EH (cell line): ENCODE results near the gene SYNCRIP.
A peak's percentile ranks its signal among the peaks of the same experiment; 100 is the strongest.
"Not testable (repeated sequence)": the region's sequence is repeated elsewhere in the genome, so short reads cannot be mapped to it uniquely, and the experiment has no call there.

Source experiments
- DNase-seq: peaks from one replicate; pipeline ENCODE4 v3.0.0-alpha.2; 2015; ENCODE audit warnings: low read depth

The SYNCRIP gene

DNA sequence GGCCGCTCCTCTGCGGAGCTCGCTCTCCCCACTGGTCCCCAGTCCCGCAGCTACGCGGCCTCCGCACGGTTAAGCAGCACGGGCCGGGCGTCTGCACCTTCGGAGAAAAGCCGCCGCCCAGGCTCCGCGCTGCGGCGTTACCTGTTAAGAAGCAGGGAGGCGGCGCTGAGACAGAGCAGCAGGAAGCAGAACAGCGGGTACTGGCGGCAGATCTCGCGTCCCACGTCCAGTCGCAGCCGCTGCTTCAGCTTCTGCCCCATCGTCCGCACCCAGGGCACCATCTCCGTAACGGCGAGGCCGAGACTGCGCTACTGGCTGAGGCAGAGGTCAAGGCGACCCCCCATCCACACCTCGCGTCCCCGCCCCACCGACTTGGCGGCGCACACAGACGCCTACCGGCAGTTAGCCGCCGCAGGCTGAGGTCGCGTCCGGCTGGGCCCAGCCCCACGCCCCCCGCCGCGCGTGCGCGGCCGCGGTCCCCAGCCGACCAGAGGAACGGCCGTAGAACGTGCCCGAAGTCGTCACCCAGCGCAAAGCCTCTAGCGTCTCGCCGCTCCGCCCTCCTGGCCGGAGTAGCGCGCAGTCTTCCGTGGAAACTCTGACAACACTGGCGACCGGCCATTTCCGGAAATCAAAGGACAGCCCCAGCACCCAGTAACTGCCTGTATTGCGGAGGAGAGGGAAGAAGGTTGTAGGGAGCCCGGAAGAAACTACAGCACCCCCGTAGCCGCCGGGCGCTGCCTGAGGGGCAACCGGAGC lies 49.1 kb downstream of the SYNCRIP start, which contains the start of gene SNX14:
Gene SNX14 (minus strand): TSS at position 421 of the 759 bp plus-strand sequence. CDS start 140 bp downstream, at position 281.
- peak; percentile 97 for DNase-seq

DNA sequence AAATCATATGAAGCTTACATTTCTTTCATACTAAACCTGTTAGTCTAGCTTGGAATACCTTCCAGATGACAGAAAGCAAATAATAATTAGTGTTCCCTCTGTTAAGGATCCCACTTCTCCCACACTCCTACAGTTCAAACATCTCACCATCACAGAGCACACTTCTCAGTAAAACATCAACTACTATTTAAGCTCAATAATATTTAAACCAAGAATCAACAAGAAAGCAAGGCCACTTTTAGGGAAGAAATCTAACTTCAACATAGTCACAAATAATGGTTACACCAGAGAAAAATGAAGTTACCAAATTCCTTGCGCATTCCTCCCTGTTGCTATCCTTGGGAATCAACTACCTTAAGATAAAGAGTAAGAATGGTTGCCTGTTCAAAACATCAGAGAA lies 50.7 kb downstream of the SYNCRIP start:
- no peak for DNase-seq

DNA sequence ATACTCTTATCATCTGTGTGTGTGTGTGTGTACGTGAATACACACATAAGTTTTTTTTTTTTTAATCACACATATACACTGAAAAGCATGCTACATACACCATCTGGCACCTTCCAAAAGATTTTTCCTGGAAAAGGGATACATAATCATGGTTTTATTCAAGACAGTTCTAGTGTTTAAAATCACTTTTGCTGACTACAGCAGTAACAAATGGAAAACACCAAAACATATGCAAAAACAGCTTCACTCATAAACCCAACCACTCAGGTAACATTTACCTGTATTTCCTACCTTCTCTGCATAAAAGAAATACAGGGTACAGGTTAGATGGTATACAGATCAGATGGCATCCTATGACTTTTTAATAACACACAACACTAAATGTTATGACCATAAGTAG lies 51.5 kb downstream of the SYNCRIP start:
- no peak for DNase-seq

DNA sequence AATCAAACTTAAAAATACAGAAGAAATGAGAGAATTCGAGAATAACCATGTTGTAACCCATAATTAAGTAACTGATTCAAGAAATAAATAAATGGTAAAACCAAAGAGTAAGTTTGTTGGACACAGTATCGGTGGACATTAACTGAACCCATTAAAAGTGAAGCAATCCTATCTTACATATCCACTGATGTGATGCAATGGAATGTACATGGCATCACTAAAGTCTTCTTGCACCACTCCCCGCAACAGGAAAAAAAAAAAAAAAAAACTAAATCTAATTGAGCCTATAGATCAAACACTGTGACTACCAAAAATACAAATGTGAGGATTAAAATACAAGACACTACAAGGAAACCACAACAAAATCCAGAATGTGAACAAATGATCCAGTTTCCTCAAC lies 56.9 kb downstream of the SYNCRIP start:
- DNase-seq = no peak

DNA sequence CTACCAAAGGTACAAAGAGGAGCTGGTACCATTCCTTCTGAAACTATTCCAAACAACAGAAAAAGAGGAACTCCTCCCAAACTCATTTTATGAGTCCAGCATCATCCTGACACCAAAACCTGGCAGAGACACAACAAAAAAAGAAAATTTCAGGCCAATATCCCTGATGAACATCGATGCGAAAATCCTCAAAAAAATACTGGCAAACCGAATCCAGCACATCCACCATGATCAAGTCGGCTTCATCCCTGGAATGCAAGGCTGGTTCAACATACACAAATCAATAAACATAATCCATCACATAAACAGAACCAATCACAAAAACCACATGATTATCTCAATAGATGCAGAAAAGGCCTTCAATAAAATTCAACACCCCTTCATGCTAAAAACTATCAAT lies 59.9 kb downstream of the SYNCRIP start:
- DNase-seq = not testable (repeated sequence)

DNA sequence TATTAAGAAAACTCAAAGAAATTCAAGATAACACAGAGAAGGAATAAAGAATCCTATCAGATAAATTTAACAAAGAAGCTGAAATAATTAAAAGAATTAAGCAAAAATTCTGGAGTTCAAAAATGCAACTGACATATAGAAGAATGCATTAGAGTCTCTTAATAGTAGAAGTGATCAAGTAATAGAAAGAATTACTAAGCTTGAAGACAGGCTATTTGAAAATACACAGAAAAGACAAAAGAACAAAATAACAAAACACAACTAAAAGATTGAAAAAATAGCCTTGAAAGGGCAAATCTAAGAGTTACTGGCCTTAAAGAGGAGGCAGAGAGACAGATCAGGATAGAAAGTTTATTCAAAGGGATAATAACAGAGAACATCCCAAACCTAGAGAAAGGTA lies 61.1 kb downstream of the SYNCRIP start:
- no peak for DNase-seq

DNA sequence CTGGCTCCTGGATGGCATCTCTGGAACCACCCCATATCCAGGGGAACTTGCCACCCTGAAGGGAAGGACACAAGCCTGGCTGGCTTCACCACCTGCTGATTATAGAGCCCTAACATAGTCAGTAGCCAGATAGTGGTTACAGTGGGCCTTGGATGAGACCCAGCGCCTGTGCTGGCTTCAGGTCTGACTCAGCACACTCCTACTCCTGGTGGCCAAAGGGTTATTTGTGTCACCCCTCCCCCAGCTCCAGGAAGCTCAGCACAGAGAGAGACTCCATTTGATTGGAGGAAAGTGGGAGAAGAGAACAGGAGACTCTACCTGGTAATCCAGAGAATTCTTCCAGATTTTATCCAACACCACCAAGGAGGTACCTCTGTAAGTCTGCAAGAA lies 61.8 kb downstream of the SYNCRIP start:
- DNase-seq = peak; percentile 62

DNA sequence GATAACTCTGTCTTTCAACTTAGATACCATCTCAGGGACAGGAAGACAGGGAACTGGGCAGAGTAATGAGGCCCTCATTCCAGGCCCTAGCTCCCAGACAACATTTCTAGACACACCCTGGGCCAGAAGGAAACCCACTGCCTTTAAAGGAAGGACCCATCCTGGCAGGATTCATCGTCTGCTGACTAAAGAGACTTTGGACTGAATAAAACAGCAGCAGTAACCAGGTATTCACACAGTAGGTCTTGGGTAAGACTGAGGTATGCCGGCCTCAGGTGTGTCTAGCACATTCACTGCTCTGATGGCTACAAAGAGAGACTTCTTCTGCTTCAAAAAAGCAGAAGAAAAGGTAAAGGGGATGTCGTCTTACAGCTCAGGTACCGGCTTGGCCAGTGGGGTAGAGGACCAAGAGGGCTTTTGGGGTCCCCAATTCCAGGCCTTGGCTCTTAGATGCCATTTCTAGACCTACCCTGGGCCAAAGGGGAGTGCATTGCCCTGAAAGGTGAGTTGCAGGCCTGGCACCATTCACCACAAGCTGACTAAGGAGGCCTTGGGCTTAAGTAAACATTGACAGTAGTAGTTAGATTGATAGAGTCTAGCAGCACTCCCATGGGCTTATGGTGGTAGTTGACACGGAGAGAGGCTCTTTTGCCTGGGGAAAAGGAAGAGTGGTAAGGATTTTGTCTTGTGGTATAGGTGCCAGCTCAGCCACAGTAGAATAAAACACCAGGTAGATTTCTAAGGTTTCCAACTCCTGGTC lies 62.4 kb downstream of the SYNCRIP start:
- DNase-seq = no peak

DNA sequence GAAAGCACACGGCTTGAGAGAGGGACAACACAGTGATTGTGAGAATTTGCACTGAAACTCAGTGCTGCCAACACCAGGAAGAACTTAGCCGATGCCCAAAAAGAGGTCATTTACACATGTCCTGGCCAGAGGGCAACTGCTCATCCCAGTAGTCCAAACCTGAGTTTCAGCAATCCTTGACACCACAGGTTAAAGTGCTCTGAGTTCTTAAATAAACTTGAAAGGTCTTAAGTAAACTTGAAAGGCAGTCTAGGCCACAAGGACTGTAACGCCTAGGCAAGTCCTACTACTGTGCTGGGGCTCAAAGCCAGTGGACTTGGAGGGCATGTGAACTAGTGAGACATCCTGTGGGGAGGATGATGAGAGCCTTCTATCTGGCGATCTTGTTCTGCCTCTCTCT lies 63.1 kb downstream of the SYNCRIP start:
- DNase-seq = no peak

DNA sequence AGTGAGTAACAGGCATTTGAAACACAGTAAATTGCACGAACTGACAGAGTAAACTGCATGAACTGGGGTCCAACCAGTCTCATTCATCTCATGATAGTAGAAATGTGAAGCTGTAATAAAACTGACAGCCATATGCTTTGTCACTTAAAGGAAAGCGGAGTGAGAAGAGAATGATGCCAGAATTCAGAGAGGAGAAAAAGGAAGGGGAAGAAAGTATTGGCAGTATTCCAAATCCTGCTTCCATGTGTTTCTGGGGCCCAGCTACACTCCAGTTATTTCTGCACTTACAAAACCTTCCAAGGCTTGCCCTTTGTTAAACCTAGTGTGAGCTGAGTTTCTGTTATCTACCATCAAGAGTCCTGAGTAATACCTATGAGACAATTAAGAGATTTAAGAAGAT lies 66.2 kb downstream of the SYNCRIP start:
- DNase-seq = no peak

DNA sequence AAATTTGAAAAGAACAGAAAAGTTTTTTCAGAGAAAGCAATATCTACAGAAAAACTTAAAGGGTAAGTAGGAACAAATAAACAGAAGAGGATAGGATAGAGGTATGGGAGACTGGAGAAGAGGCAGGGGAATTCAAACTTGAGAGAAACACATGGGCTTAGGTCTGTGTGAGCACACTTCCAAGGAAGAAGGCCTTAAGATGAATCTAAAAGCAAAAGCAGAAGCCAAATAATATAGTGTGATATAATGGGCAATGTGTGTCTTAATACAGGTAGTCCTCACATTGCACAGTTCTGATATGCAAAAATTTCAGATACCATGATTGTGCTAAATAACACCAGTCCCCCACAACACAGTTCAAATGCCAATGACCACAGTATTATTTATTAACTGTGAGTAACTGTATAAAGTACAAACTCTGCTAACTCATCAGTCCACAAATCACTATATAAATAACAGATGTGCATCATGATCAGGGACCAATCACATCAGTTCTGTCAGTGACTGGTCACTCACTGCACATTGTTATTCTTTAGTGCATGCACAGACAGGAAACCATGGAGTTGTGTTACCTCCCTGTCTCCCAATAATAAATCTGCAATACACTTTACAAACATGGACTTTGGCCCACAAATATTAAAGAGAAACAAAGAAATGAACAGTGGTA lies 67.6 kb downstream of the SYNCRIP start:
- DNase-seq = peak; percentile 75

DNA sequence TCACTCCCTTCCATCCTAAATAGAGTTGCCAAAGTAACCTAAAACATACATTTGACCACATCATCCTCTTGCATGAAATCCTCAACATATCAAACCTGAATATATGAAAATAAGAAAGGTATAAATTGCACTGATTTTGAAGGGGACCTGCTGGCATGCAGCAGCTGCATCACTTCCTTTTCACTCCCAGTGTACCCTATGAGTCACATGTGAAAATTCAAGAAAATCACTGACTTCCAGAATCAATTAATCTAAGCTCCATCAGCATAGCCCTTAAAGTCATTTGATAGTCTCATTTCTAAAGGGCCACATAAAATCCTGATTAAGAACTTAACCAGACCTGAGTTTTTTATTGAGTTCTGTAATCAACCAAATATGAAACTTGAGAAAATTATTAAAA lies 73.4 kb downstream of the SYNCRIP start:
- peak; percentile 35 for DNase-seq

DNA sequence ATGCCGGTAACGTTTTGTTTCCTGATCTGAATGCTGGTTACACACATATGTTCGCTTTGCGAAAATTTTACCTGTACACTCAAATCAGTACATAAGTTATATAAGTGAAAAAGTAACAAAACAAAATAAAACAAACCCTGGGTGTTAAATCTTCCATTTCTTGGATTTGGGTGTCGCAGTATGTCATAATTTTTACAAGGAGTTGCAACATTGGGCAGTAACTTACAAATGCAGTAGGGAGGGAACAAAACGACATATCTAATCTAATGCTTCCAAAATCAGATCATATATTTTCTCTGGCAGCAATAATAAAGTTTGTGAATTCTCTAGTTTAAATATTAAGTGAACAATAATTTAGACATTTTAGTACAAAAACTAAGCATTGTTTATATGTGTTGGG lies 74.3 kb downstream of the SYNCRIP start:
- DNase-seq = no peak

DNA sequence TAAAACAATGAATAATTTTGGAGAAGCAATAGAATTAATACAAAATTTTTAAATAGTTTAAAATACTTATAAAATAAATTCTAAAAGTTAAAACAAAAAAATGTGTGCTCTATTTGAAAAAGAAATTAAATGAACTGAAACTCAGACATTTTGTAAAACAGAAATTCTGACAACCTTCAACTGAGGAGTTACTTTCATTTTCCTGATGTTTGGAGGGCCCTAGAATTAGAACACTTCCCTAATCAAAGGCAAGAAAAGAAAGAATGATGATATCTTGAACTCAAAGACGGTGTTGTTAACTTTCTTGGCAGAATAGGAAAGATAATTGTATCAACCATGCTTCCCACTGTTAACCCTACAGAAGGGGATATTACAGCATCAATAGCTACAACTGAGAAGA lies 77.0 kb downstream of the SYNCRIP start:
- DNase-seq = no peak

DNA sequence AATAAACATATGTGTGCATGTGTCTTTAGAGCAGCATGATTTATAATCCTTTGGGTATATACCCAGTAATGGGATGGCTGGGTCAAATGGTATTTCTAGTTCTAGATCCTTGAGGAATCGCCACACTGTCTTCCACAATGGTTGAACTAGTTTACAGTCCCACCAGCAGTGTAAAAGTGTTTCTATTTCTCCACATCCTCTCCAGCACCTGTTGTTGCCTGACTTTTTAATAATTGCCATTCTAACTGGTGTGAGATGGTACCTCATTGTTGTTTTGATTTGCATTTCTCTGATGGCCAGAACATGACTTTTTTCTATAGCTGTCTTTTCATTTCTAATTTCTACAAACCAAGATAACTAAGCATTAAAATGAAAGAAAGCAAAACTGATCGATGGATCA lies 78.5 kb downstream of the SYNCRIP start:
- DNase-seq = not testable (repeated sequence)
